Stomach (tissue), 4 donors: ENCODE measurements around the gene MCM8.

ENCODE experiments used
- CTCF ChIP-seq, 7 experiments: fragments of 450-650 bp in 4 of 7; fragments of 200-600 bp in 3 of 7; sonication (generic) in 3 of 7; IDR thresholded peaks; one replicate each; pipeline ENCODE4 v1.5.1; 2016 to 2019; ENCODE audit warnings: antibody characterized with exemption in 7 of 7, control low read depth in 2 of 7, mild to moderate bottlenecking in 1 of 7
- EP300 ChIP-seq: sonication (generic); formaldehyde crosslinking; IDR thresholded peaks from one replicate; pipeline ENCODE4 v1.6.1; 2017; ENCODE audit warnings: antibody characterized with exemption
- POLR2A ChIP-seq, 4 donors: fragments of 450-650 bp; IDR thresholded peaks; one replicate each; pipeline ENCODE4 v1.6.1; 2016; ENCODE audit warnings: antibody characterized with exemption in 4 of 4, control low read depth in 2 of 4, mild to moderate bottlenecking in 1 of 4, moderate library complexity in 1 of 4
- POLR2AphosphoS5 ChIP-seq, 3 donors: sonication (generic); formaldehyde crosslinking; IDR thresholded peaks; one replicate each; pipeline ENCODE4 v1.6.1; 2016; ENCODE audit warnings: antibody characterized with exemption in 3 of 3

- TF ChIP-seq CTCF (IDR thresholded peaks at IDR 0.05) (no peak), POLR2AphosphoS5 (IDR thresholded peaks at IDR 0.05) (no peak), POLR2A (IDR thresholded peaks at IDR 0.05) (no peak), EP300 (no peak)
Measured at GRCh38 chr20:5970381-5970780, 19.9 kb downstream of the MCM8 start.
